Tibial nerve (tissue), 4 donors: ENCODE measurements around the gene AKAP7.

Experiments used
- CTCF ChIP-seq, 5 experiments: fragments of 200-600 bp in 3 of 5; fragments of 450-650 bp in 2 of 5; sonication (generic) in 3 of 5; IDR thresholded peaks; one replicate each; pipeline ENCODE4 v1.5.1; 2016 to 2019; ENCODE audit warnings: antibody characterized with exemption in 5 of 5, mild to moderate bottlenecking in 3 of 5, moderate library complexity in 2 of 5
- EP300 ChIP-seq, 2 donors: sonication (generic); formaldehyde crosslinking; IDR thresholded peaks; one replicate each; pipeline ENCODE4 v1.6.1; 2017; ENCODE audit warnings: antibody characterized with exemption in 2 of 2, mild to moderate bottlenecking in 1 of 2
- POLR2A ChIP-seq, 2 donors: fragments of 450-650 bp; IDR thresholded peaks; one replicate each; pipeline ENCODE4 v1.6.1; 2017; ENCODE audit warnings: antibody characterized with exemption in 2 of 2, mild to moderate bottlenecking in 2 of 2, moderate library complexity in 2 of 2

GRCh38 chr6:131208787-131209186 is 73.5 kb downstream of the AKAP7 start:
- no peak for TF ChIP-seq CTCF (IDR thresholded peaks at IDR 0.05)
- no peak for TF ChIP-seq EP300 (IDR thresholded peaks at IDR 0.05)
- no peak for TF ChIP-seq POLR2A (IDR thresholded peaks at IDR 0.05)
